Uterus (tissue), 2 donors: ENCODE measurements around the gene TRUB1.

Experiments used
- POLR2A ChIP-seq, 2 donors: fragments of 450-650 bp; IDR thresholded peaks; one replicate each; pipeline ENCODE4 v1.6.1; 2016; ENCODE audit warnings: antibody characterized with exemption in 2 of 2, mild to moderate bottlenecking in 1 of 2, moderate library complexity in 1 of 2
- TF ChIP-seq, protein P1 (sequence below), 4 experiments: fragments of 200-600 bp in 2 of 4; fragments of 450-650 bp in 2 of 4; sonication (generic) in 2 of 4; IDR thresholded peaks; one replicate each; pipeline ENCODE4 v1.5.1; 2016 to 2019; ENCODE audit warnings: antibody characterized with exemption in 4 of 4, mild to moderate bottlenecking in 2 of 4, moderate library complexity in 1 of 4

- TF ChIP-seq, protein P1, sequence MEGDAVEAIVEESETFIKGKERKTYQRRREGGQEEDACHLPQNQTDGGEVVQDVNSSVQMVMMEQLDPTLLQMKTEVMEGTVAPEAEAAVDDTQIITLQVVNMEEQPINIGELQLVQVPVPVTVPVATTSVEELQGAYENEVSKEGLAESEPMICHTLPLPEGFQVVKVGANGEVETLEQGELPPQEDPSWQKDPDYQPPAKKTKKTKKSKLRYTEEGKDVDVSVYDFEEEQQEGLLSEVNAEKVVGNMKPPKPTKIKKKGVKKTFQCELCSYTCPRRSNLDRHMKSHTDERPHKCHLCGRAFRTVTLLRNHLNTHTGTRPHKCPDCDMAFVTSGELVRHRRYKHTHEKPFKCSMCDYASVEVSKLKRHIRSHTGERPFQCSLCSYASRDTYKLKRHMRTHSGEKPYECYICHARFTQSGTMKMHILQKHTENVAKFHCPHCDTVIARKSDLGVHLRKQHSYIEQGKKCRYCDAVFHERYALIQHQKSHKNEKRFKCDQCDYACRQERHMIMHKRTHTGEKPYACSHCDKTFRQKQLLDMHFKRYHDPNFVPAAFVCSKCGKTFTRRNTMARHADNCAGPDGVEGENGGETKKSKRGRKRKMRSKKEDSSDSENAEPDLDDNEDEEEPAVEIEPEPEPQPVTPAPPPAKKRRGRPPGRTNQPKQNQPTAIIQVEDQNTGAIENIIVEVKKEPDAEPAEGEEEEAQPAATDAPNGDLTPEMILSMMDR (IDR thresholded peaks at IDR 0.05), result no peak
- no peak for TF ChIP-seq POLR2A (IDR thresholded peaks at IDR 0.05)
Observed at GRCh38 chr10:114905450-114905849, 32.5 kb upstream of the TRUB1 start.
